Activated CD4-positive, alpha-beta T cell treated with anti-CD3 and anti-CD28 coated beads, Interleukin-2, amount 50 U/mL, for 1 hour (primary cell): ENCODE results near the gene DHRS9.

Experiments
- DNase-seq: peaks from one replicate; pipeline ENCODE4 v3.0.0-alpha.2; 2020

Gene DHRS9

DNA sequence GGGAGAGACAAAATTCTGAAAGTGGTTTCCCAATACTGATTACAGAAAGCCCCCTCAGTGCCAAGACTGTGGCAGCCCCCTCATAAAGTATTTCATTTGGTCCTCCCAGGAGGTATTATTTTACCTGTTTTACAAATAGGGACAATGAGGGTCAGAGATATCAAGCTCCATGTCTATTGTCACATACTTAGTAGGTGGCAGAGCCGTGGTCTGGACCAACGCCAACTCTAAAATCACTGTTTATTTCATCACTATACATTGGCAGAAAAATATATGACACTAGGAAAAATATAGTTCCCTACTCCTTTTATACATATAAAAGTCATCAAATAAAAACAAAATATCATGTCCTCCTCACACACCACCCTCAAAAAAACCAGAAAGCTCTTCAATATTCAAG, 68.6 kb downstream of the DHRS9 start:
- DNase-seq: no peak

DNA sequence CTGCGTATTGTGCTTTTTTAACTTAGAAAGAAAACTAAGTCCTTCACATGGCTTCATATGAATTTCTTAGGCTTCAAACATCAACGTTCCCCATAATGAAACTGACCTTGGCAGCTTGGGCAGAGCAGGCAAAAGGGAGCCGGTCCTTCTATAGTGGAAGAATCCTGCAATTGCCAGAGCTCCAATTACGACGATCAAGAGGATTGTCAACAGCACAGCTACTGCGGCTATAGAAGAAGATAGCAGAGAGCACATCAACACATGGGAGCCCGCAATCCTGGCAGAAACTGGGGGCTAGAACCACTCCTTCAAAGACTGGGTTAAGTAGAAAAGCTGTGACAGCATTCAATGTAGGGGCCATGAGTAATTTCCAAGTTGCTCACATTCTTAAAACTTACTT, 69.8 kb downstream of the DHRS9 start:
- no peak for DNase-seq

DNA sequence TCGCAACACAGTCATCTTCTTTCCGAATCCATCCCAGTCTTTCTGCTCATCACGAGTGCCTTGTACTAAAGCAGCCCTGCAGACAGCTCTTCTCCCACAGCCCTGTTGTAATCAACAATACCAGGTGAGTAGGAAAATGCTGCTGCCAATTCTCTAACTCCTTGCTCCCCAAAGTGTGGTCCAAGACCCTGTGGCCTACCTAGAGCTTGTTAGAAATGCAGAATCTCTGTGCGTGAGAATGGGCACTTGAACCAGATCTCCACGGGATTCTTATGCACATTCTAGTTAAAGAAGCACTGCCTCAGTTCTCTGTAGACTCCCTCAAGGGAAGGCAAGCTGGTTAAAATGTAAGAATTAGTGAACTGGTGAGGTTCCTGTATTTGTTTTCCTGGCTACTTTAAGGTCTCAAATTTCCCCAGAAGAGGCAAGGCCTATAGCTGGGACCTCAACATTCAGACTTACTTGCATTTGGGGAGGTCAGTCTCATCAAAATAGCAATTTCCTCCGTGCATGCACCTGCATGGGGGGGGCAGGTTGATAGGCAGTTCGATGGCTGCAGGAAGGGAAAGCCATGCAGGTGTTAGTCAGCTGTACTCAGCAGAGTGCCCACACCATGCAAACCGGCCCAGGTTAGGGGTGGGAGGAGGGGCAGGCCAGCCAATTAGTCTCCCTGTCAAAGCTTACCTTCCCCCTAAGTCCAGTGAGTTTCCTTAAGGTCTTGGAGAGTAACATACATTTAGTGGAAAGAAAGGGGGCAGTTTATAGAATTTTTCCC, 70.8 kb downstream of the DHRS9 start:
- DNase-seq: no peak

DNA sequence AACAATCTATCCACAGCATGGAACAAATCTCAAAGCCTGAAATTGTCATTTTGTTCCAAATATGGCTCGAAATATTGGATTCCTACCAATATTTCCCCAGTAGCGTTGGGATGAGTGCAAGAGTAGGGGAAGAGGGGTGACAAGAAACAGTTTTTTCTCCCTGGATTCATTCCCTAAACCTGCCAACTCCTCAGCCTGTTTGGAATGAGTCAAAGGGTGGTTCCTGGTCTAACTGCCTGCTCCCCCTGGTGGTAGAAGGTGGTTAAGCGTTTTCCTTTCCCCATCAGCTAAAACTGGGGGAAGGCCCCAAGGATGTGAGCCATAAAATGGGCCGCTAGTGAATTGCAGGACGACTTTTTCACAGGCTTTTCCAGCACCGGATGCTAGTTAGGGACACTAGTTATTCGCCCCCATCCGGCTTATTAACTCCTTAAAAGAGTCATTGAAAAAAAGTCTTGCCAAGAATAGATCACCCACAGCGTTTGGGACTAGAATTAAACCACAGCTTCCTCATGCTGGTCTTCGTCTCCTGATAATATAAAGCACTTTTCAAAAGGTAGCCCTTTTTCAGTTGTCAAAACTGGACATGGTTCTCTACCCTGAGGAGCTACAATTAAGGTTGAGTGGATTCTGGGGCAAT, 72.5 kb downstream of the DHRS9 start:
- peak; percentile 55 for DNase-seq

DNA sequence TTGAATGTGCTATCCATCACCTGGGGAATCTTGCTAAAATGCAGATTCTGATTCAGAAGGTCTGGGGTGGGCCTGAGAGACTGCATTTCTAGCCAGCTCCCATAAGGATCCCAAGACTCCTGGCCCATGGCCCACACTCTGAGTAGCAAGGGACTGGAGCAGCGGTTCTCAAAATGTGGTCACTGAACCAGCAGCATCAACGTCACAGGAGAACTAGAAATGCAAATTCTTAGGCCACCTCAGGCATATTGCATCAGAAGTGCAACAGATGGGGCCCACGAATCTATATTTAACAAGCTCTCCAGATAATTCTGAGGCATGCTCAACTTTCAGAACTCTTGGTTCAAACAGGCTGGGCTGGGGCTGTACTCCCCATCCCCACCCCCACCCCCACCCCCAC, 74.6 kb downstream of the DHRS9 start:
- DNase-seq: no peak
